ENCODE data around the gene SASH3.

SASH3 gene

DNA sequence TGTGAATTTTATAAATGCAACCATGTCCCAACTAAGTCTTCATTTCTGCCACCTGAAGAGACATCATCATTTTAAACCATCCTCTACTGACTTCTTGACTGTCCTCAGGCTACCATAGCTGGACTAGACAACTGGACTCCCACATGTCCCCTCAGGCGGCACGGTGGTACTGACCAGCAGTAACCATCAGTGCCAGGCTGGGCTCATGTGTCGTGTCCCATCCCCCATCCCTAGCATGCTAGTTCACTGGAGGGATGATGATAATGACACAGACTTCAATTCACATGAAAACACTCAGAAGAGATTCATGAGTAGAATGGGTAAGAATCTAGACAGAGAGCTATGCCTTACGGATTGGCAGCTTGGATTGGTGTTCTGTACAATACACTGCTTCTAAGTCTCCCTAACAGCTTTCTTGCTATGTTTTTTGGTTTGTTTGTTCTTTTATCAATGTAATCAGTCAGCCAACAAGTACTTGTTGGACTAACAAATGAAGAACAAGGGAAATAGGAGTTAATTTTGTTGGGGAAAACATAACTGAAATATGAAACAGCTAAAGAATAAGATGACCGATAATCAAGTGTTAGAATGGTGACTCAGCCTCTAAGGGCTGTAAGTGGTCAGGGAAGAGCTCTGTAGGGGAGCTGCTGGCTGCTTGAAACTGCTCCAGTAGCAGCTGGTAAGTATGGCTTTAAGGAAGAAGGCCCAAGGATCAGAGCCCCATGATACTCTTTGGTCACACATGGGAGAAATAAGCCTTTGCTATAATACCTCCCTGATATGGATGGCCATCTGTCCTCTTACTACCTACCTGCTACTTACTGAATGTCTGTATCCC is 53.6 kb downstream of the SASH3 start:
- no peak for DNase-seq
- H3K36me3 ChIP-seq = peaks cover 0 to 7% (median 0%) of the 10 kb centered on the region in 3 donors
- no peaks in the 10 kb centered on the region for H3K27me3 ChIP-seq
- TF ChIP-seq, protein P1, sequence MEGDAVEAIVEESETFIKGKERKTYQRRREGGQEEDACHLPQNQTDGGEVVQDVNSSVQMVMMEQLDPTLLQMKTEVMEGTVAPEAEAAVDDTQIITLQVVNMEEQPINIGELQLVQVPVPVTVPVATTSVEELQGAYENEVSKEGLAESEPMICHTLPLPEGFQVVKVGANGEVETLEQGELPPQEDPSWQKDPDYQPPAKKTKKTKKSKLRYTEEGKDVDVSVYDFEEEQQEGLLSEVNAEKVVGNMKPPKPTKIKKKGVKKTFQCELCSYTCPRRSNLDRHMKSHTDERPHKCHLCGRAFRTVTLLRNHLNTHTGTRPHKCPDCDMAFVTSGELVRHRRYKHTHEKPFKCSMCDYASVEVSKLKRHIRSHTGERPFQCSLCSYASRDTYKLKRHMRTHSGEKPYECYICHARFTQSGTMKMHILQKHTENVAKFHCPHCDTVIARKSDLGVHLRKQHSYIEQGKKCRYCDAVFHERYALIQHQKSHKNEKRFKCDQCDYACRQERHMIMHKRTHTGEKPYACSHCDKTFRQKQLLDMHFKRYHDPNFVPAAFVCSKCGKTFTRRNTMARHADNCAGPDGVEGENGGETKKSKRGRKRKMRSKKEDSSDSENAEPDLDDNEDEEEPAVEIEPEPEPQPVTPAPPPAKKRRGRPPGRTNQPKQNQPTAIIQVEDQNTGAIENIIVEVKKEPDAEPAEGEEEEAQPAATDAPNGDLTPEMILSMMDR (IDR thresholded peaks at IDR 0.05) = no peak
- no peak overlapping the region for H3K4me3 ChIP-seq
- no peaks in the 10 kb centered on the region for H3K9me3 ChIP-seq
- intact Hi-C loops (cut with DNase I; ENCODE audit: low total_unique reads) = no loop called here
- H3K4me1 ChIP-seq = no peaks in the 10 kb centered on the region
- no peak overlapping the region for H3K27ac ChIP-seq

GRCh38 chrX:129836827-129837226 is 57.1 kb downstream of the SASH3 start:
- H3K27ac ChIP-seq = no peak overlapping the region
- H3K4me1 ChIP-seq = no peaks in the 10 kb centered on the region
- no peaks in the 10 kb centered on the region for H3K36me3 ChIP-seq
- no peaks in the 10 kb centered on the region for H3K9me3 ChIP-seq
- TF ChIP-seq, protein P1 (IDR thresholded peaks at IDR 0.05) = no peak
- H3K27me3 ChIP-seq = no peaks in the 10 kb centered on the region
- intact Hi-C loops (cut with DNase I; ENCODE audit: low total_unique reads) = no loop called here
- no peak overlapping the region for H3K4me3 ChIP-seq
- no peak for DNase-seq

GRCh38 chrX:129840344-129840743 is 60.6 kb downstream of the SASH3 start:
- no peaks in the 10 kb centered on the region for H3K27me3 ChIP-seq
- intact Hi-C loops (cut with DNase I; ENCODE audit: low total_unique reads) = no loop called here
- H3K4me3 ChIP-seq = no peak overlapping the region
- no peaks in the 10 kb centered on the region for H3K9me3 ChIP-seq
- no peak for DNase-seq
- no peaks in the 10 kb centered on the region for H3K4me1 ChIP-seq
- TF ChIP-seq, protein P1 (IDR thresholded peaks at IDR 0.05) = no peak
- H3K27ac ChIP-seq = no peak overlapping the region
- no peaks in the 10 kb centered on the region for H3K36me3 ChIP-seq

DNA sequence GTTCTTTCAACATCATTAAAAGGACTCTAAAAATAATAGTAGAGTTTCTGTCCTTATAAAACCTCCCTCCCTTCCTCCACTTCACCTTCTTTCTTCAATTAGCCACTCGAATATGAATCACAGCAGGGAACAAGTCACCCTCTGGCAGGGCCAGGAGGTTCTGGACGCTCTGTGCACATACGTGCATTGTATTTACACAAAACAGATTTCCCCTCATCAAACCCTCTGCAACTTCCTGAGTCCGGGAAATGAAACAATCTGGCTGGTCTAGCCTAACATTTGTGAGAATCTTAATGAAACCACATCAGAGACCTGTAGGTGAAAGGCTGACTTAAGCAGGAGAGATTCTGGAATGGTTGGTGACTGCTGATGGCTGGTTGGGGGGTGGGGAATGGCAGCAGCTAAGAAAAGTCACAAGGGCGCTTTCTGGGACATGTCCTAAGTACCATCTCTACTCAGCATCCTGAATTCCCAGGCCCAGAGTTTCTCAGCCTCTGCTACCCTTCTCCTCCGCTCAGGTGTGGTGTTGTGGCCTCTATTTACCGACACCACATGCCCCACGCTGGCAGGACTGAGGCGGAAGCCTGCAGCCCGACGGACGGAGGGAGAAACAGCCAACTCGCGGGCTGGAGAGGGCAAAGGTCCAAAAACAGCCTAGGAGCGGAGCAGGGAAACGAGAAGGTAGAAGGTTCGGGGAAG is 62.9 kb downstream of the SASH3 start:
- Histone ChIP-seq H3K27me3 (no peaks in the 10 kb centered on the region), H3K27ac (peak overlapping the region; percentile 82 to 84), H3K4me1 (no peaks in the 10 kb centered on the region), H3K36me3 (no peaks in the 10 kb centered on the region), H3K9me3 (no peaks in the 10 kb centered on the region), H3K4me3 (peak overlapping the region; percentile 84 to 86)
- TF ChIP-seq, protein P1 (IDR thresholded peaks at IDR 0.05) = no peak
- DNase-seq = peak; percentile 24 to 68
- intact Hi-C loops (cut with DNase I; ENCODE audit: low total_unique reads) = no loop called here

DNA sequence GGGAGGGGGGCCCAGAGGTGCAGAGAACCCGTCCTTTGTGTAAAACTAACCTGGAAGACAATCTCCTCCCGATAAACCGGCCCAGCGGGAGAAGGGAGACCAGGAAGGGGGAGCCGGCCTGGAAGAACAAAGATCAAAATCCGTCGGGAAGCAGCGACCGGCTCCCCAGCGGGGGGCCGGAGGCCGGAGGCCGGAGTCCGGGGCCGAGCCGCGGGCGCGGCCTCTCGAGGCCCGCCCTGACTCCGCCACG is 63.4 kb downstream of the SASH3 start:
- H3K4me3 ChIP-seq = peak overlapping the region; percentile 84 to 86
- H3K4me1 ChIP-seq = no peaks in the 10 kb centered on the region
- no peaks in the 10 kb centered on the region for H3K27me3 ChIP-seq
- no peak for DNase-seq
- TF ChIP-seq, protein P1 (IDR thresholded peaks at IDR 0.05) = no peak
- intact Hi-C loops (cut with DNase I; ENCODE audit: low total_unique reads) = no loop called here
- H3K36me3 ChIP-seq = no peaks in the 10 kb centered on the region
- H3K27ac ChIP-seq = peak overlapping the region; percentile 82 to 84
- H3K9me3 ChIP-seq = no peaks in the 10 kb centered on the region

Measured in tibial artery (tissue), 4 donors.